Measurements from ENCODE around the gene TSPAN3.

The TSPAN3 gene

GRCh38 chr15:77002954-77003912, 67.7 kb downstream of the TSPAN3 start:
- peak; percentile 69 to 71 for DNase-seq

GRCh38 chr15:77002436-77002835, 68.5 kb downstream of the TSPAN3 start:
- no peak for DNase-seq

GRCh38 chr15:77001966-77002365, 68.9 kb downstream of the TSPAN3 start:
- DNase-seq, result no peak

- no peak for DNase-seq
Observed at GRCh38 chr15:77001351-77001750, 69.6 kb downstream of the TSPAN3 start.

- no peak for DNase-seq
Observed at GRCh38 chr15:76999996-77000395, 70.9 kb downstream of the TSPAN3 start.

GRCh38 chr15:76998663-76999285, 72.1 kb downstream of the TSPAN3 start:
- no peak for DNase-seq

- no peak for DNase-seq
Observed at GRCh38 chr15:76996526-76997401, 74.1 kb downstream of the TSPAN3 start.

- DNase-seq, result no peak
Observed at GRCh38 chr15:76996076-76996525, 74.8 kb downstream of the TSPAN3 start.

- peak; percentile 63 to 64 for DNase-seq
Observed at GRCh38 chr15:76994971-76995945, 75.7 kb downstream of the TSPAN3 start, which contains the start of gene PSTPIP1. PSTPIP1 (plus strand) TSS chr15:76995126; CDS start chr15:76995574, 448 bp downstream.

- no peak for DNase-seq
Observed at GRCh38 chr15:76994496-76994895, 76.4 kb downstream of the TSPAN3 start.

GRCh38 chr15:76994001-76994400, 76.9 kb downstream of the TSPAN3 start:
- peak; percentile 58 to 61 for DNase-seq

- DNase-seq, result no peak
Observed at GRCh38 chr15:76993114-76993725, 77.7 kb downstream of the TSPAN3 start.

GRCh38 chr15:76991741-76992645, 78.9 kb downstream of the TSPAN3 start:
- peak in 1 of 2 donors; percentile 41 for DNase-seq
